Measurements from ENCODE around the gene AFF2.

The AFF2 gene

DNA sequence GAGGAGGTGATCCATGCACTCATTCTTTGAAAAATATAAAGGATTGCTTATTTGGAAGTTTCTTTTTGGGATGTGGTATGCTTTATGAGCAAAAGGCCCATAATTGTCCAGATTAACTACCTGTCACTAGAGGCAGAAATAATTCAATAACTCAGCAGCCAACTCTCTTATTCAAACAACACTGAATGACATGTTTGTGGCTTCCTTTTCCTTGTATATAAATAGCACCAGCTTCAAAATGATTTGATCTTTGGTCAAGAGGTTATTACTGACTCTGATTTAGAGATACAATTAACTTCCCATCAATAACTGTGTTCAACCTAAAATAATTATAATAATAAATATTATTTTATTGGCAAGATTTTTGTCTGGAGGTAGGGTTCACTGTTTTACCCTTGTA is 232.3 kb downstream of the AFF2 start:
- DNase-seq (ENCODE audit: low read depth), result no peak

DNA sequence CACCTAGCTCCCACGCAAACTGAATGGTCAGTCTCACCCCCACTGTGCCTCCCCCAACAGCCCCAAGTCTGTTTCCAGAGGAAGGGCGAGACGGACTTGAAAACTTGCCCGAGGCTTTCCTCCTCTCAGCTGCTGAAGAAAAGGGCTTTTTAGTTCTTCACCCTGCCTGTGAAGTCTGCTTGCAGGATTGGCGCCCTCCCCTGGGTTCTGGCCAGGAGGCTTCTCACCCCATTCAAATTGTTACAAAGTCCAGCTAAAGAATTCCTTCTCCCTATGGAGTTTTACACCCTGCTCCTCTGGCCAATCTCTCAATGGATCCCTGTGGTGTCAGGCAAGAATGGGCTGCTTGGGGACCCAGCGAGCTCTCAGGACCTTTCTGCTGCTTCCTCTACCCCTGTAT is 241.0 kb downstream of the AFF2 start:
- DNase-seq (ENCODE audit: low read depth), result no peak

DNA sequence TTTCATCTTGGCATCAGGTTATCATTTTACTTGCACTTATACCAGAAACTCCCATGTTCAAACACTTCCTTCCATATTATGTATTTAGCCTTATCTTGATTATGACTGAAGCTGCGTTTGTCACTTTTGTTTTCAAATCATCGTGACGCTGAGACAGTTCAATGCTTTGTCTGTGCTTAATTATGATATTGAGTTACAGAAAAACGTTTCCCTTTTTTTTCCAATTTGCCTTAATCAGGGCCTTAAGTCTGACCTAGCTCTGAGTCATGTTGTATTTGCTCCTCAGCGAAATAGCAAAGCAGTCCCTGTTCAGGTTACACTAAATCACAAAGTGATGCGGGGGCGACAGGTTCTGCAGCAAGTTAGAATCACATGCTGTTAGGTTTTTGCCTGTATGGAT is 254.7 kb downstream of the AFF2 start:
- DNase-seq (ENCODE audit: low read depth), result no peak

GRCh38 chrX:148763896-148764295 is 263.5 kb downstream of the AFF2 start:
- no peak for DNase-seq (ENCODE audit: low read depth)

DNA sequence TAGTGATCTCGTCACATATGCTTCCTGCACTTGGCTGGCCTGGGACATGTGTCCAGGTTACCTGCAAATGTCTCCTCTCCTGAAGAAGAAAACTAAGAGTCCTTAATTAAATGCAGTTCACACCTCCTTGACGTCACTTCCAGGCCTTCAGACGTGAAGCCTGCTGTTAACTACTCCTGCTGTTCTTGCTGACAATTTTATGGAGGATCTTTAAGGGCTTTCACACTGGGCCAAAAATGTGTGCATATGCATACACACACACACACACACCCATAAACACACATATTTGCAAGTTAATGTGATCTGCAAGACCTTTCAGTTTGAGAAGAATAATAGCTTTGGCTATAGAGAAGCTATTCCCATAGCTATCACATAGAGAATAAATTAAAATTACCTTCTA is 267.9 kb downstream of the AFF2 start:
- no peak for DNase-seq (ENCODE audit: low read depth)

DNA sequence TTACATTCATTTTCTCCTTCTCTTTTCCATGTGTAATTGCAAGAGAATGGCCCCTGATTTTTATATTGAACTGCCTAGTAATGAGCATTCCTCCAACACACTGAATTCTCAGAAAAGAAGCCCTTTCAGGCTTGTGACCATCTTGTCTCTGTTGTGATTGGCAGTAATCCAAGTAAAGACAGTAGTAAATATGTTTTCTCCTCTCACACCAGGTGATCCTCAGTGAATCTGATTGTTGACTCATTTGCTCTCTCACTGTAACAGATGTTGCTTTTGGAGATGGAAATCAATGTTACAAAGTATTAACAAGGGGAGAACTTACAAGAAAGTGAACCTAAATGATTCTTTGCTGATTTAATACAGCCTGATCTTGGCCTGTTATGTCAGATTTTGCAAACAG is 271.0 kb downstream of the AFF2 start:
- no peak for DNase-seq (ENCODE audit: low read depth)

GRCh38 chrX:148774276-148774675 is 273.9 kb downstream of the AFF2 start:
- no peak for DNase-seq (ENCODE audit: low read depth)

DNA sequence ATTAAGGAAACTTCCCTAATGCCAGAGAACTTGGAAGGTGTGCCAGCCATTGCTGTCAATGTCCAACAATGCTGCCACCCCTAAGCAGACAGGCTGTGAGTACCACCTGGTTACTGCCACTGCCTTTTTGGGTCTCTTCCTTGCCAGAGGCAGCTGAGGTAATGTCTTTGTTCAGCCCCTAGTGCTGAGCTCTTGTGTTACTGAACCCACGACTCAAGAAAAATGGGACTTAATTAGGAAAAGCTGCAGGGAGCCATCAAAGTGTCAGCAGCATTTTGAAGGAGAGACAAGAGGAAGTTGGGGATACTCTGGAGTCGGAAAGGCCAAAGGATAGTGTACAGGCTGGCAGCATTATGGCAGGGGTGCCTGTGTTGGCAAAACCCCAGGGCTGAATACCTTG is 283.7 kb downstream of the AFF2 start:
- DNase-seq (ENCODE audit: low read depth), result no peak

GRCh38 chrX:148784856-148785255 is 284.4 kb downstream of the AFF2 start:
- DNase-seq (ENCODE audit: low read depth), result no peak

DNA sequence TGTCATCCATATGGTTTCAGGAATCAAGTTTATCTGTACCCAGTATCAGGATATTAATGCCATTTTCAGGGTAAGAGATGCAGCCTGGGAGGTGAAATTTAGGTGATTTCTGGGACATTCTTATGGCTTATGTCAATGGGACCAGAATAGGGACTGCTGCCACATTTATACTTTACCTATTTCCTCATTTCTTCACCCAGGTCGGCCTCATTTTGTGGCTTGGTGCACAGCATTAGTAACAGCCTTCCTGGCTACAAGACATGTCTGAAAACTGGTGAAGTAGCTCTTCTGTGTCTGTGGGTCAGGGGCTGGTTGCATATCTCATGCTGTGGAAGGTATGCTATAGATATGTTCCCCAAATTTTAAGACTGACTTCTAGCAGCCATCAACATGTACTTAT is 284.8 kb downstream of the AFF2 start:
- no peak for DNase-seq (ENCODE audit: low read depth)

DNA sequence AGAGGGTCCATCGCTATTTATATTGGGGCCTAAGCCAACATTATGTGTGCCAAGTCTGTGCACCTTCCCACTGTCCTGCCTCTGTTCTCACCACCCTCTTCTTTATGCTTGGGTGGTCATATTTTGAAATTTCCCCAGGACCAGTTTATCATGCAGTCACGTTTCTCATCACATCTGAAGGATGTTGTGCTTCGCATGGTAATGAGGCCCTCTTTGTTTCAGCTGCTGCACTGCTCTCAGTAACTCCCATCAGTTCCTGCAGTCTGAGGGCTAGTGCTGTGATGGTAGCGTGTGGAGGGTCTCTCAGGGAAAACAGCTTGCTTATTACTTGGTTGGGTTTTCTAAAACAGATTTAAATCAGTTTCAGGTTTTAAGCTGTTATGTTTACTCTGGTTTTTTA is 288.0 kb downstream of the AFF2 start:
- DNase-seq (ENCODE audit: low read depth), result no peak

DNA sequence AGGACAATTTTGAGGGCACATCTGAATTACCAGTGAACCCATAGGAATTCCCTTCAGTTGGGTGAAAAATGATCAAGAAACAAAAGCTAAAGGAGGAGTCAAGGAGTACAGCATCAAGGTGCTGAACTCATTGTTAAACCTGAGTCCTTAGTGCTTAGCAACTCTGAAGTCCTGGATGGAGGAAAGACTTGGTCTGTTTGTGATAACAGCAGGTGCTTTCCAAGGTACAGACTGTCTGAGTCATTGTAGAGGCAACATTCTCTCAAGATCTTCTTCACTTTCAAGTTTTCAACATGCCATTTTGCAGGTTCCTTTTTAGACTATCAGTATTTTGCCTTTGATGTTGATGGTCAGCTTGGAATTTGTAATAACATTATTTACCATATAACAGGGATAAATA is 293.9 kb downstream of the AFF2 start:
- DNase-seq (ENCODE audit: low read depth), result no peak

GRCh38 chrX:148804579-148805355 is 304.4 kb downstream of the AFF2 start:
- DNase-seq (ENCODE audit: low read depth), result no peak

- no peak for DNase-seq (ENCODE audit: low read depth)
Measured at GRCh38 chrX:148806145-148806870, 305.9 kb downstream of the AFF2 start.

DNA sequence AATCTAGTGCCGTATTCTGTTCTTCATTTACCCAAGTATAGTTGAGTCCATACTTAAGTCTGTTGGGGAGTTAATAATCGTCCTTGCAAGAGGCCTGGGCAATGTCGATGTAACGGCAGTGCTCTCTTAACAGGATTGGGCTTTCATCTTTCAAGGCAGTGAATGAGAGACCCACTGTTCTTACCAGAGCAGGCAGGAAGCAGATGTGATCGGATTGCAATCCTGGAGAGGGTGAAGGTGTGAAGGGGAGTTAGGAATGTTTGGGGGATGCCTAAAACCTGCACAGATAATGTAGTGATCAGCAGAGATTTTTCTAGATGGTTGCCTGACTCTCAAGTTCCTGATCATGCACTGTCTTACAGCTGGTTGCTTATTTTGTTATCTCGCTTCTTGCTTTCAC is 308.4 kb downstream of the AFF2 start:
- no peak for DNase-seq (ENCODE audit: low read depth)

- DNase-seq (ENCODE audit: low read depth), result no peak
Measured at GRCh38 chrX:148811236-148811635, 310.8 kb downstream of the AFF2 start.

DNA sequence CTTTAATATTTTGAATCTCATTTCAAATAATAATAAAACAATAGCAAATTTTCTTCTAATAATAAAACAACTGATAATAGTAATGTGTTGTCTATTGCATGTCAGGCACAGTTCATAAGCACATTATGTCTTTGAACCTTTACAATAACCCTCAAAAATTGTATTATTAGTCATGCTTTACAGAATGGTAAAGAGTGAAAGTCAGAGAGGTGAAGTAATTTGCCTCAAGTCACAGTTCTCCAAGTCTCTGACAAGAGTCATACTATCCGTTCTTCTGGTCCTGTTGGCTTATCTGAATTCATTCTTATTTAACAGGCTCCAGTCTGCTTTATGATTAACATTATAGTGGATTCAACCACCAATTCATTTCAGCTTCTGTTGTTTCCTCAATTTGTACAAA is 313.0 kb downstream of the AFF2 start:
- DNase-seq (ENCODE audit: low read depth), result no peak

DNA sequence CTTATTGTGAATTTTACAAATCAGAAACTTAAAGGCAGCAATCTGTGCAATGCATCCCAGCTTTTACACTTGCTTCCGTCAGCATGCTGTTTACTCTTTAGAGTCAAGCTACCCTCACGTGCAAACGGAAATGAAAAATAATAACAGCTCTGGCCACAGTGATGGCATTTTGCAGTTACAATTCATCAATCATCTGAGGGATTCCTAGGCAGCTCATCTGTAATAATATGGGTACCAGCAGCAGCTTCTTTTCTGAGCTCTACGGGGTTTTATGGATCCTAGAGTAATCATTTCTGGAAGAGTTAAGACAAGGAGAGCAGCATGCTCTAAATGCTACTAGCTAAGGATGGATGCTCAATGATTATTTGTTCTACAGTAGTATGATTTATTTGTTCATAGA is 313.6 kb downstream of the AFF2 start:
- DNase-seq (ENCODE audit: low read depth), result no peak

DNA sequence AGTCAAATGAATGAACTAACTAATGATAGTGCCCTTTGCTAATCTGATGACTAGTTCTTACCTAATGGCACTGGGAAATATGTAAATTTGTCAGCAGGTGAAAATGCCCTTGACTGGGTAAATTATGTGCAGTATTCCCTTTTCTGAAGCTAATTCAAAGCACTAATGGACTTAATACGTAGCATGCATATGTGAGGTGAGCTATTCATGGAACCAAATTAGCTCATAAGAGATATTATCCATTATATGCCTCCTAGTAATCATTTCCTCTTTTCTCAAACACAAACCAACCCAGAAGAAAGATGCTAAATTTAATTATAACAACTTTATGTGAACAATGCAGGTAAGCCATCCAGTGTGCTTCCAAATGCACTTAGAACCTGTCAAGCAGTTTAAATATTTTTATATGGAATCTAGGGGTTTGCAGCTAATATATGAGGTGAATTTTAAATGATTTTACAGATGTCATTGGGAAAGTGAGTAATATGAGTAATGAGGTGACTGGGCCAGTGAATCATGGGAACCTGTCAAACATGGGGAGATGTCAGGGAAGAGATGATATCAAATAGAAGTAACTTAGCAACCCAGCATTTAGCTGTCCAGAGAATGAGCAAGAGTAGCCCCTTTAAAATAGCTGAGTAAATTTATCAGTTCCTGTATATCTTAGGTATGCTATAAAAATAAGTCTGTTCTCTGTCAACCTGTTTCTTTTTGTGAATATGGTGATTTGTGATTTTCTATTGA is 315.0 kb downstream of the AFF2 start:
- no peak for DNase-seq (ENCODE audit: low read depth)

DNA sequence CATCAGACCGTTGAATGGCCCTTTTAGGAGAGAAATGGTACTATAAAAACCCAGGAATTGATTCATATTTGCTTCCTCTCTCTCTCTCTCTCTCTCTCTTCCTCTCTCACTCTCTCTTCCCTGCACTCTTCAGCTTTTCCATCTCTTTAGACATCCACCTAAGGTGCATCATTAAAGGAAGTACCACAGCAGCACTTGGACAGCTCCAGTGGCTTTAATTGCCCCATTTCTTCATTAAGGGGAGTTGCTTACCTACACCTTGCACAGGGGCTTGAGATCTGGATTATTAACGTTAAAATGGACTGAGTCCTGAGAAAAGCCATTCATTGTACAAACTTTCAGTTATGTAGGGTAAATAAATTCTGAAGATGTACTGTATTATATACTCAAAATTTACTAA is 323.6 kb downstream of the AFF2 start:
- DNase-seq (ENCODE audit: low read depth), result no peak

DNA sequence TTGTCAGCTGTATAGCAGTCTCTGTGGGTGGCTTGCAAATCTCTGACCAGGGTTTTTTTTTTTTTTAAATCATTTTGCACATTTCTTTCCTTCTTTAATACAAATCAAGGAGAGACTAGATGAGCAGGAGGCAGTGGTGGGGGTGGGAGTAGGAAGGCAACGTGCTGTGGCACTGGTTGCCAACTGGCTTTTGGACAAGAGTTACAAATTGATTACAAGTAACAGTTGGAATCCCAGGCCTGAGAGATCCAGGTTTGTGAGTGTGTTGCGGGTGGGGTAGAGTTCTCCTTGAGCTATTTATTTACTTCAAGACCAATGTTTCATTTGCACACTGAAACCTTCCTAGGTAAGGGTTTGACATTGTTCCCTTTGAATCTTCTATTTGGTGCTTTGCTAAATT is 325.3 kb downstream of the AFF2 start:
- DNase-seq (ENCODE audit: low read depth), result no peak

DNA sequence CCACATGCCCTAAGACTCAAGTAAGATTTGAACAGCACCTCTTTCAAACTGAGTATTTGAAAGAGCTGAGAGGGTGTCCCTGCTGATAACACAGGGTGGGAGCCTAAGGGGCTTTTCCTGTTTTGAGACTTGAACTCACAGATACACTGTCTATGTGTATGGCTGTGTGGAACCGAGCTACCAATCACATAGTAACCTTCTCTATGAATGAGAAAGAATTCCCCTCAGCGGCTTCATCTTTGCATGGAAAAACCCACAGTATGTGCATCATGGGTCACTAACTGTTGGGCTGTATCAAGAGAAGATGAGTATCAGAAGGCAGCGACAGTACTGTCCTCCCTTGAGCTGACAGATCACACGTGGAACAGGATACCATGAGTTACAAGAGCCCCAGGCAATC is 336.3 kb downstream of the AFF2 start:
- DNase-seq (ENCODE audit: low read depth), result no peak

GRCh38 chrX:148850631-148851030 is 350.2 kb downstream of the AFF2 start:
- DNase-seq (ENCODE audit: low read depth), result no peak
